ENCODE measurements around the gene IFNA17.

DNA sequence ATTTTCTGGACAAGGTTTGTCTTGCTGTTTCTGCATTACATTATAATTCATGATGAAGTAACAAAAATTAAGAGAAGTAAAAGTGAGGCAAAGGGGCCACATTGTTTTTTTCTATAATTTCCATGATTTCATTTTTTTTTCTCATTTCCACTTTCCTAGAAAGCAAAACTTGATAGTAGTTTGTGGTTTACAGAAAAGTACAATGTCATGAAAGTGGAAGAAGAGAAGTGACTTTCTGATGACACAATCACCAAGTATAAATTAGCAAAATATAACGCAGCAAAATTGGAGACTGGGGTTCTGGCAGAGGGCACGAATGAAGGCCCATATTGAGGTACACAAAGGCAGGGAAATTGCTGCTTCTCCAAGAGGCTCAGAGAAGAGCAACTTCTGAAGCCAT, 16.8 kb upstream of the IFNA17 start:
- TF ChIP-seq ZFP30 (CRISPR knock-in tag; IDR thresholded peaks at IDR 0.05) (no peak), SNAI2 (CRISPR knock-in tag; IDR thresholded peaks at IDR 0.05) (no peak), ZNF565 (CRISPR knock-in tag; conservative IDR thresholded peaks at IDR 0.05; ENCODE audit: low read depth) (no peak), OSR1 (CRISPR knock-in tag; IDR thresholded peaks at IDR 0.05) (no peak), CREB5 (CRISPR knock-in tag; IDR thresholded peaks at IDR 0.05; ENCODE audit: low read depth) (no peak), ZC3H10 (CRISPR knock-in tag; IDR thresholded peaks at IDR 0.05) (no peak), ARNTL (CRISPR knock-in tag; IDR thresholded peaks at IDR 0.05; ENCODE audit: borderline replicate concordance, low read depth) (no peak), ESRRG (CRISPR knock-in tag; IDR thresholded peaks at IDR 0.05) (no peak), TCF4 (CRISPR knock-in tag; IDR thresholded peaks at IDR 0.05; ENCODE audit: borderline replicate concordance) (no peak), BACH2 (CRISPR knock-in tag; IDR thresholded peaks at IDR 0.05; ENCODE audit: borderline replicate concordance) (no peak), CSRNP3 (CRISPR knock-in tag; IDR thresholded peaks at IDR 0.05) (no peak)
- TF ChIP-seq, protein P1, sequence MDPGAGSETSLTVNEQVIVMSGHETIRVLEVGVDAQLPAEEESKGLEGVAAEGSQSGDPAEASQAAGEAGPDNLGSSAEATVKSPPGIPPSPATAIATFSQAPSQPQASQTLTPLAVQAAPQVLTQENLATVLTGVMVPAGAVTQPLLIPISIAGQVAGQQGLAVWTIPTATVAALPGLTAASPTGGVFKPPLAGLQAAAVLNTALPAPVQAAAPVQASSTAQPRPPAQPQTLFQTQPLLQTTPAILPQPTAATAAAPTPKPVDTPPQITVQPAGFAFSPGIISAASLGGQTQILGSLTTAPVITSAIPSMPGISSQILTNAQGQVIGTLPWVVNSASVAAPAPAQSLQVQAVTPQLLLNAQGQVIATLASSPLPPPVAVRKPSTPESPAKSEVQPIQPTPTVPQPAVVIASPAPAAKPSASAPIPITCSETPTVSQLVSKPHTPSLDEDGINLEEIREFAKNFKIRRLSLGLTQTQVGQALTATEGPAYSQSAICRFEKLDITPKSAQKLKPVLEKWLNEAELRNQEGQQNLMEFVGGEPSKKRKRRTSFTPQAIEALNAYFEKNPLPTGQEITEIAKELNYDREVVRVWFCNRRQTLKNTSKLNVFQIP (CRISPR knock-in tag; IDR thresholded peaks at IDR 0.05; ENCODE audit: borderline replicate concordance, low read depth): no peak
- TF ChIP-seq, protein P2, sequence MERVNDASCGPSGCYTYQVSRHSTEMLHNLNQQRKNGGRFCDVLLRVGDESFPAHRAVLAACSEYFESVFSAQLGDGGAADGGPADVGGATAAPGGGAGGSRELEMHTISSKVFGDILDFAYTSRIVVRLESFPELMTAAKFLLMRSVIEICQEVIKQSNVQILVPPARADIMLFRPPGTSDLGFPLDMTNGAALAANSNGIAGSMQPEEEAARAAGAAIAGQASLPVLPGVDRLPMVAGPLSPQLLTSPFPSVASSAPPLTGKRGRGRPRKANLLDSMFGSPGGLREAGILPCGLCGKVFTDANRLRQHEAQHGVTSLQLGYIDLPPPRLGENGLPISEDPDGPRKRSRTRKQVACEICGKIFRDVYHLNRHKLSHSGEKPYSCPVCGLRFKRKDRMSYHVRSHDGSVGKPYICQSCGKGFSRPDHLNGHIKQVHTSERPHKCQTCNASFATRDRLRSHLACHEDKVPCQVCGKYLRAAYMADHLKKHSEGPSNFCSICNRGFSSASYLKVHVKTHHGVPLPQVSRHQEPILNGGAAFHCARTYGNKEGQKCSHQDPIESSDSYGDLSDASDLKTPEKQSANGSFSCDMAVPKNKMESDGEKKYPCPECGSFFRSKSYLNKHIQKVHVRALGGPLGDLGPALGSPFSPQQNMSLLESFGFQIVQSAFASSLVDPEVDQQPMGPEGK (CRISPR knock-in tag; IDR thresholded peaks at IDR 0.05; ENCODE audit: borderline replicate concordance): no peak
- TF ChIP-seq, protein P3, sequence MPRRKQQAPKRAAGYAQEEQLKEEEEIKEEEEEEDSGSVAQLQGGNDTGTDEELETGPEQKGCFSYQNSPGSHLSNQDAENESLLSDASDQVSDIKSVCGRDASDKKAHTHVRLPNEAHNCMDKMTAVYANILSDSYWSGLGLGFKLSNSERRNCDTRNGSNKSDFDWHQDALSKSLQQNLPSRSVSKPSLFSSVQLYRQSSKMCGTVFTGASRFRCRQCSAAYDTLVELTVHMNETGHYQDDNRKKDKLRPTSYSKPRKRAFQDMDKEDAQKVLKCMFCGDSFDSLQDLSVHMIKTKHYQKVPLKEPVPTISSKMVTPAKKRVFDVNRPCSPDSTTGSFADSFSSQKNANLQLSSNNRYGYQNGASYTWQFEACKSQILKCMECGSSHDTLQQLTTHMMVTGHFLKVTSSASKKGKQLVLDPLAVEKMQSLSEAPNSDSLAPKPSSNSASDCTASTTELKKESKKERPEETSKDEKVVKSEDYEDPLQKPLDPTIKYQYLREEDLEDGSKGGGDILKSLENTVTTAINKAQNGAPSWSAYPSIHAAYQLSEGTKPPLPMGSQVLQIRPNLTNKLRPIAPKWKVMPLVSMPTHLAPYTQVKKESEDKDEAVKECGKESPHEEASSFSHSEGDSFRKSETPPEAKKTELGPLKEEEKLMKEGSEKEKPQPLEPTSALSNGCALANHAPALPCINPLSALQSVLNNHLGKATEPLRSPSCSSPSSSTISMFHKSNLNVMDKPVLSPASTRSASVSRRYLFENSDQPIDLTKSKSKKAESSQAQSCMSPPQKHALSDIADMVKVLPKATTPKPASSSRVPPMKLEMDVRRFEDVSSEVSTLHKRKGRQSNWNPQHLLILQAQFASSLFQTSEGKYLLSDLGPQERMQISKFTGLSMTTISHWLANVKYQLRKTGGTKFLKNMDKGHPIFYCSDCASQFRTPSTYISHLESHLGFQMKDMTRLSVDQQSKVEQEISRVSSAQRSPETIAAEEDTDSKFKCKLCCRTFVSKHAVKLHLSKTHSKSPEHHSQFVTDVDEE (CRISPR knock-in tag; IDR thresholded peaks at IDR 0.05): no peak

Data from SK-N-SH treated with all-trans-retinoic acid at 6 μM for 48 hours (cell line).